Liver (tissue), 9 donors: Measurements from ENCODE around the gene RASSF7. TPM values are rescaled to one million over a fixed set of nuclear protein-coding genes. Genes with fewer than 3 reads are reported as not detected.

Source experiments
- DNase-seq: peaks from one replicate; pipeline ENCODE4 v3.0.0-alpha.2; 2017; ENCODE audit warnings: low spot score
- H3K27ac ChIP-seq, 2 donors: one replicate each; pipeline ENCODE4 v1.7.0; 2013; ENCODE audit warnings: inconsistent platforms in 2 of 2, low read length in 2 of 2, control low read depth in 1 of 2, low read depth in 1 of 2, mild to moderate bottlenecking in 1 of 2
- H3K27me3 ChIP-seq, 4 donors: one replicate each; pipeline versions ENCODE4 v1.6.1 to v1.7.0; 2013; ENCODE audit warnings: low read length in 3 of 4, inconsistent platforms in 1 of 4, mild to moderate bottlenecking in 1 of 4, moderate library complexity in 1 of 4; ENCODE audit not compliant: control insufficient read depth in 4 of 4, insufficient read depth in 4 of 4
- H3K36me3 ChIP-seq, 4 donors: one replicate each; pipeline versions ENCODE4 v1.6.1 to v1.7.0; 2013; ENCODE audit warnings: low read length in 3 of 4, mild to moderate bottlenecking in 3 of 4, low read depth in 1 of 4, moderate library complexity in 1 of 4; ENCODE audit not compliant: control insufficient read depth in 4 of 4, insufficient read depth in 3 of 4
- H3K4me1 ChIP-seq, 4 donors: one replicate each; pipeline versions ENCODE4 v1.6.1 to v1.7.0; 2013; ENCODE audit warnings: low read length in 3 of 4, mild to moderate bottlenecking in 3 of 4, moderate library complexity in 1 of 4; ENCODE audit not compliant: control insufficient read depth in 4 of 4, insufficient read depth in 4 of 4
- H3K4me3 ChIP-seq, 3 donors: one replicate each; pipeline versions ENCODE4 v1.6.1 to v1.7.0; 2013; ENCODE audit warnings: low read length in 3 of 3, control low read depth in 1 of 3, low read depth in 1 of 3, mild to moderate bottlenecking in 1 of 3
- H3K9ac ChIP-seq, 2 donors: one replicate each; pipeline ENCODE4 v1.7.0; 2013; ENCODE audit warnings: low read length in 2 of 2, mild to moderate bottlenecking in 2 of 2, moderate library complexity in 2 of 2, control low read depth in 1 of 2, low read depth in 1 of 2
- H3K9me3 ChIP-seq, 4 donors: one replicate each; pipeline versions ENCODE4 v1.6.1 to v1.7.0; 2013; ENCODE audit warnings: low read length in 3 of 4; ENCODE audit not compliant: control insufficient read depth in 4 of 4
- EGR1 ChIP-seq, 2 donors: IDR thresholded peaks; 2 replicates each; pipeline ENCODE4 v1.6.1; 2016 to 2018; ENCODE audit warnings: antibody characterized with exemption in 2 of 2, low read depth in 2 of 2
- FOXA1 ChIP-seq: IDR thresholded peaks from 2 replicates; pipeline ENCODE4 v1.6.1; 2016; ENCODE audit warnings: antibody characterized with exemption
- FOXA2 ChIP-seq: IDR thresholded peaks from 2 replicates; pipeline ENCODE4 v1.6.1; 2016; ENCODE audit warnings: antibody characterized with exemption
- GABPA ChIP-seq, 2 donors: IDR thresholded peaks in 1 of 2; conservative IDR thresholded peaks in 1 of 2; 2 replicates each; pipeline ENCODE4 v1.6.1; 2016; ENCODE audit warnings: antibody characterized with exemption in 2 of 2, mild to moderate bottlenecking in 1 of 2, moderate library complexity in 1 of 2
- HNF4A ChIP-seq, 2 donors: conservative IDR thresholded peaks; 2 replicates each; pipeline ENCODE4 v1.6.1; 2016; ENCODE audit warnings: antibody characterized with exemption in 2 of 2, mild to moderate bottlenecking in 2 of 2
- HNF4G ChIP-seq: IDR thresholded peaks from 2 replicates; pipeline ENCODE4 v1.6.1; 2016; ENCODE audit warnings: antibody characterized with exemption
- JUND ChIP-seq, 2 donors: IDR thresholded peaks; 2 replicates each; pipeline ENCODE4 v1.6.1; 2016; ENCODE audit warnings: antibody characterized with exemption in 2 of 2
- NR2F2 ChIP-seq: IDR thresholded peaks from 2 replicates; pipeline ENCODE4 v1.6.1; 2016; ENCODE audit warnings: antibody characterized with exemption
- RAD21 ChIP-seq, 2 donors: IDR thresholded peaks; 2 replicates each; pipeline ENCODE4 v1.6.1; 2016; ENCODE audit warnings: antibody characterized with exemption in 2 of 2, mild to moderate bottlenecking in 2 of 2
- RXRA ChIP-seq, 2 donors: IDR thresholded peaks; 2 replicates each; pipeline ENCODE4 v1.6.1; 2017 to 2018; ENCODE audit warnings: antibody characterized with exemption in 2 of 2, mild to moderate bottlenecking in 1 of 2
- SP1 ChIP-seq: IDR thresholded peaks from 2 replicates; pipeline ENCODE4 v1.6.1; 2018; ENCODE audit warnings: antibody characterized with exemption, mild to moderate bottlenecking
- TAF1 ChIP-seq: conservative IDR thresholded peaks from 2 replicates; pipeline ENCODE4 v1.6.1; 2016; ENCODE audit warnings: antibody characterized with exemption, mild to moderate bottlenecking
- YY1 ChIP-seq: IDR thresholded peaks from 2 replicates; pipeline ENCODE4 v1.6.1; 2016; ENCODE audit warnings: antibody characterized with exemption, mild to moderate bottlenecking
- WGBS: extraction: QIAGEN DNeasy Blood & Tissue Kit; methylation state at CpG from one replicate; pipeline ENCODE4 v1.1.7; 2013; 5-methylcytosine and 5-hydroxymethylcytosine counted together
- polyA plus RNA-seq, 2 donors: library from polyadenylated mRNA; stranded (reverse) in 1 of 2; unstranded in 1 of 2; fragments of 200-250 nt in 1 of 2; fragments of >200 nt in 1 of 2; fragmentation: Nextera tagmentation in 1 of 2; extraction: Ambion mirVana in 1 of 2; gene quantifications; one replicate each; pipeline versions ENCODE4 v1.2.1 to v1.2.3, GENCODE V29; 2013 to 2015
- total RNA-seq, 2 donors: library from RNA; depleted of rRNA; stranded (reverse); fragments of >200 nt; gene quantifications; one replicate each; pipeline ENCODE4 v1.2.3, GENCODE V29; 2014
- TF ChIP-seq, protein P1 (sequence below): IDR thresholded peaks from 2 replicates; pipeline ENCODE4 v1.6.1; 2016; ENCODE audit warnings: antibody characterized with exemption
- TF ChIP-seq, protein P2 (sequence below): fragments of 150-350 bp; IDR thresholded peaks from 2 replicates; pipeline ENCODE4 v1.5.1; 2017; ENCODE audit warnings: improper control_type of control experiment, low read depth, low read length; ENCODE audit not compliant: missing input control
- TF ChIP-seq, protein P3 (sequence below): IDR thresholded peaks from 2 replicates; pipeline ENCODE4 v1.6.1; 2016; ENCODE audit warnings: antibody characterized with exemption
- TF ChIP-seq, protein P4 (sequence below): IDR thresholded peaks from 2 replicates; pipeline ENCODE4 v1.6.1; 2016; ENCODE audit warnings: antibody characterized with exemption
- TF ChIP-seq, protein P5 (sequence below): IDR thresholded peaks from 2 replicates; pipeline ENCODE4 v1.6.1; 2016; ENCODE audit warnings: antibody characterized with exemption, mild to moderate bottlenecking
- donor health status: healthy.
- donor health status: healthy.
- donor health status: healthy.
- donor health status: healthy.
- donor health status: healthy.

RASSF7 gene
- total and polyA plus RNA-seq, 4 donors = 11.5 to 50.4 (median 36.9) TPM

DNA sequence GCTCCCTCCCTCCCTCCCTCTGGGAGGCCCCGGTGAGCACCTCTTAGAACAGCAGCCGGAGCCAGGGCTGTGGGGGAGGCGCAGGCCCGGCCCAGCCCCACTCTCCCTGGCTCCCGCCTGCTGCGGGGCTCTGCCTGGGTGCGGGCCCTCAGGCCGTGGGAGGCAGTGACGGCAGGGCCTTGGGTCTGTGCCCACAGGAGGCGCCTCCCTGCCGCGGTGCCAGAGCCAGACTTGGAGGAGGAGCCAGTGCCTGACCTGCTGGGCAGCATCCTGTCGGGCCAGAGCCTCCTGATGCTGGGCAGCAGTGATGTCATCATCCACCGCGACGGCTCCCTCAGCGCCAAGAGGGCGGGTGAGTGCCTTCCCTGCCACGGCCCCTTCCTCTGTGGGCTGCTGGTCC, 45.5 kb downstream of the RASSF7 start:
- Histone ChIP-seq H3K36me3 (peaks cover 34 to 65% (median 37%) of the 10 kb centered on the region in 4 donors), H3K4me1 (peaks cover 13 to 64% (median 29%) of the 10 kb centered on the region in 4 donors), H3K9ac (no peak overlapping the region), H3K27me3 (no peaks in the 10 kb centered on the region), H3K4me3 (no peak overlapping the region), H3K9me3 (no peaks in the 10 kb centered on the region), H3K27ac (peak overlapping the region; percentile 1 to 39)
- no peak for DNase-seq
- WGBS = 46% methylated on average over 19 of the region's 19 CpGs
- TF ChIP-seq SP1 (peak; percentile 30), NR2F2 (no peak), RAD21 (IDR thresholded peaks at IDR 0.05) (peak in 1 of 2 donors; percentile 35), HNF4A (conservative IDR thresholded peaks at IDR 0.05) (peak in 1 of 2 donors; percentile 36), GABPA (IDR thresholded peaks at IDR 0.05 in 1 of 2, conservative IDR thresholded peaks at IDR 0.05 in 1 of 2) (no peak), FOXA2 (no peak), TAF1 (no peak), YY1 (no peak), RXRA (IDR thresholded peaks at IDR 0.05) (peak; percentile 13 to 36), JUND (IDR thresholded peaks at IDR 0.05) (no peak), FOXA1 (no peak), HNF4G (no peak), EGR1 (IDR thresholded peaks at IDR 0.05; ENCODE audit: low read depth in 2 of 2) (no peak)
- TF ChIP-seq, protein P1, sequence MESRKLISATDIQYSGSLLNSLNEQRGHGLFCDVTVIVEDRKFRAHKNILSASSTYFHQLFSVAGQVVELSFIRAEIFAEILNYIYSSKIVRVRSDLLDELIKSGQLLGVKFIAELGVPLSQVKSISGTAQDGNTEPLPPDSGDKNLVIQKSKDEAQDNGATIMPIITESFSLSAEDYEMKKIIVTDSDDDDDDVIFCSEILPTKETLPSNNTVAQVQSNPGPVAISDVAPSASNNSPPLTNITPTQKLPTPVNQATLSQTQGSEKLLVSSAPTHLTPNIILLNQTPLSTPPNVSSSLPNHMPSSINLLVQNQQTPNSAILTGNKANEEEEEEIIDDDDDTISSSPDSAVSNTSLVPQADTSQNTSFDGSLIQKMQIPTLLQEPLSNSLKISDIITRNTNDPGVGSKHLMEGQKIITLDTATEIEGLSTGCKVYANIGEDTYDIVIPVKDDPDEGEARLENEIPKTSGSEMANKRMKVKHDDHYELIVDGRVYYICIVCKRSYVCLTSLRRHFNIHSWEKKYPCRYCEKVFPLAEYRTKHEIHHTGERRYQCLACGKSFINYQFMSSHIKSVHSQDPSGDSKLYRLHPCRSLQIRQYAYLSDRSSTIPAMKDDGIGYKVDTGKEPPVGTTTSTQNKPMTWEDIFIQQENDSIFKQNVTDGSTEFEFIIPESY = no peak
- TF ChIP-seq, protein P2, sequence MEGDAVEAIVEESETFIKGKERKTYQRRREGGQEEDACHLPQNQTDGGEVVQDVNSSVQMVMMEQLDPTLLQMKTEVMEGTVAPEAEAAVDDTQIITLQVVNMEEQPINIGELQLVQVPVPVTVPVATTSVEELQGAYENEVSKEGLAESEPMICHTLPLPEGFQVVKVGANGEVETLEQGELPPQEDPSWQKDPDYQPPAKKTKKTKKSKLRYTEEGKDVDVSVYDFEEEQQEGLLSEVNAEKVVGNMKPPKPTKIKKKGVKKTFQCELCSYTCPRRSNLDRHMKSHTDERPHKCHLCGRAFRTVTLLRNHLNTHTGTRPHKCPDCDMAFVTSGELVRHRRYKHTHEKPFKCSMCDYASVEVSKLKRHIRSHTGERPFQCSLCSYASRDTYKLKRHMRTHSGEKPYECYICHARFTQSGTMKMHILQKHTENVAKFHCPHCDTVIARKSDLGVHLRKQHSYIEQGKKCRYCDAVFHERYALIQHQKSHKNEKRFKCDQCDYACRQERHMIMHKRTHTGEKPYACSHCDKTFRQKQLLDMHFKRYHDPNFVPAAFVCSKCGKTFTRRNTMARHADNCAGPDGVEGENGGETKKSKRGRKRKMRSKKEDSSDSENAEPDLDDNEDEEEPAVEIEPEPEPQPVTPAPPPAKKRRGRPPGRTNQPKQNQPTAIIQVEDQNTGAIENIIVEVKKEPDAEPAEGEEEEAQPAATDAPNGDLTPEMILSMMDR = no peak
- TF ChIP-seq, protein P3, sequence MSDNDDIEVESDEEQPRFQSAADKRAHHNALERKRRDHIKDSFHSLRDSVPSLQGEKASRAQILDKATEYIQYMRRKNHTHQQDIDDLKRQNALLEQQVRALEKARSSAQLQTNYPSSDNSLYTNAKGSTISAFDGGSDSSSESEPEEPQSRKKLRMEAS = no peak
- TF ChIP-seq, protein P4, sequence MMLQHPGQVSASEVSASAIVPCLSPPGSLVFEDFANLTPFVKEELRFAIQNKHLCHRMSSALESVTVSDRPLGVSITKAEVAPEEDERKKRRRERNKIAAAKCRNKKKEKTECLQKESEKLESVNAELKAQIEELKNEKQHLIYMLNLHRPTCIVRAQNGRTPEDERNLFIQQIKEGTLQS = no peak
- TF ChIP-seq, protein P5, sequence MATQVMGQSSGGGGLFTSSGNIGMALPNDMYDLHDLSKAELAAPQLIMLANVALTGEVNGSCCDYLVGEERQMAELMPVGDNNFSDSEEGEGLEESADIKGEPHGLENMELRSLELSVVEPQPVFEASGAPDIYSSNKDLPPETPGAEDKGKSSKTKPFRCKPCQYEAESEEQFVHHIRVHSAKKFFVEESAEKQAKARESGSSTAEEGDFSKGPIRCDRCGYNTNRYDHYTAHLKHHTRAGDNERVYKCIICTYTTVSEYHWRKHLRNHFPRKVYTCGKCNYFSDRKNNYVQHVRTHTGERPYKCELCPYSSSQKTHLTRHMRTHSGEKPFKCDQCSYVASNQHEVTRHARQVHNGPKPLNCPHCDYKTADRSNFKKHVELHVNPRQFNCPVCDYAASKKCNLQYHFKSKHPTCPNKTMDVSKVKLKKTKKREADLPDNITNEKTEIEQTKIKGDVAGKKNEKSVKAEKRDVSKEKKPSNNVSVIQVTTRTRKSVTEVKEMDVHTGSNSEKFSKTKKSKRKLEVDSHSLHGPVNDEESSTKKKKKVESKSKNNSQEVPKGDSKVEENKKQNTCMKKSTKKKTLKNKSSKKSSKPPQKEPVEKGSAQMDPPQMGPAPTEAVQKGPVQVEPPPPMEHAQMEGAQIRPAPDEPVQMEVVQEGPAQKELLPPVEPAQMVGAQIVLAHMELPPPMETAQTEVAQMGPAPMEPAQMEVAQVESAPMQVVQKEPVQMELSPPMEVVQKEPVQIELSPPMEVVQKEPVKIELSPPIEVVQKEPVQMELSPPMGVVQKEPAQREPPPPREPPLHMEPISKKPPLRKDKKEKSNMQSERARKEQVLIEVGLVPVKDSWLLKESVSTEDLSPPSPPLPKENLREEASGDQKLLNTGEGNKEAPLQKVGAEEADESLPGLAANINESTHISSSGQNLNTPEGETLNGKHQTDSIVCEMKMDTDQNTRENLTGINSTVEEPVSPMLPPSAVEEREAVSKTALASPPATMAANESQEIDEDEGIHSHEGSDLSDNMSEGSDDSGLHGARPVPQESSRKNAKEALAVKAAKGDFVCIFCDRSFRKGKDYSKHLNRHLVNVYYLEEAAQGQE = peak; percentile 30
